Right renal pelvis (tissue), 4 donors: Measurements from ENCODE around the gene FIP1L1. TPM values are rescaled to one million over a fixed set of nuclear protein-coding genes. Genes with fewer than 3 reads are reported as not detected.

Experiments
- DNase-seq, 4 donors: peaks; one replicate each; pipeline ENCODE4 v3.0.0-alpha.2; 2013; ENCODE audit warnings: low read depth in 4 of 4, low spot score in 3 of 4, missing footprints in 1 of 4
- polyA plus RNA-seq, 4 donors: library from polyadenylated mRNA; unstranded; fragments of 120-200 nt; gene quantifications; one replicate each; pipeline ENCODE4 v1.2.1, GENCODE V29; 2013; ENCODE audit not compliant: insufficient read length in 4 of 4

Gene FIP1L1
- polyA plus RNA-seq, 4 donors = 83.2 to 108 (median 106) TPM

DNA sequence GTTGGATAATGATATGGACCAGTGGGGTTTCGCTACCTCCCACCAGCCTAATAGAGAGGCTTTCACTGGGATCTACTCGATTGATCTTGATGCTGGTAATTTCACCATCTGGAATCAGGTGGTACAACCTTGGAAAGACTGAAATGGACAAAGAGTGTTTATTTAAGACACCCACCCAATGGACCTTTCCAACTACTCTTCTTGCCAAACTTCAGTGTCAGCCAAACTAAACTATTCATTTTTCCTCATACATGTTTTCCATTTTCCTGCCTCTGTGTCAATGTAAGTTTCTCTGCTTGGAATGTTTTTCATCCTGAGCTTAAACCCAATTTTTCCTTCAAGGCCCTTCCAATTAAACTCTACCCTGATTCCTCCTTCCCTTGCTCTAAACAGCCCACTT, 121.3 kb downstream of the FIP1L1 start:
- no peak for DNase-seq

DNA sequence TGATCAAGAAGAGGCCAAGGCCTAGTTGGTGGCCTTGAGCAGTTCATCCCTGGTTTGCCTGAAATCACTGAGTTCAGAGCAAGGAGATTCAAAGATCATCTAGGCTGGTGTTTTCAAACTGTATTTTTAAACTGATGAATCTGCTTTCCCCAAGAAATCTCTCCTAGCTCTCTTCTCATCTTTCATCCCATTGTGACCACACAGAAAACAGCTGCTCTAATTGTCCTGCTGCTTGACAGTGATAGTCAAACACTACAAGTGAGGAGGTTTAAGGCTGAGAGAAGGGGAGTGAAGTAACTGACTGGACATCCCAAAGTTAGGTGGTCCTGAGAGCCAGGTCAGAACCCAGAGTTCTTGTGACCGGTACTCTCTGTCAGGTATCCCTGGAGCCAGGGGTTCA, 122.3 kb downstream of the FIP1L1 start:
- no peak for DNase-seq

DNA sequence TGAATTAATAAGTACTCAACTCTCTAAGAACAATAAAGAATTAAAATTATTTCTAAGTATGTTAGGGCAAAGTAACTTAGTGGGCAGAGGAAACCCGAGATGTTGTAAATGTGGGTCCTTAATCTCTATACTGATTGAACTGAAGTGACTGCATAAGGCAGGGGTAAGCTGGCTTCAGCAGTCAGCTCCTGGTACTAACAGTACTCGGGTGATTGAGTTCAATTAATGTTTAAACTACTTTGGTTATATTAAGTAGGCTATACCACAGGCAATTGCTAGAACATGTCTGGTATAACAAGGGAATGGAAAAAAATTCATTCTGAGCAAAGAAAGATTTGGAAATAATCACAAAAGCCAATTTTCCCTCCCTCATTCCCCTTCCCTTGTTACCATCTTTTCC, 123.1 kb downstream of the FIP1L1 start:
- DNase-seq = no peak

DNA sequence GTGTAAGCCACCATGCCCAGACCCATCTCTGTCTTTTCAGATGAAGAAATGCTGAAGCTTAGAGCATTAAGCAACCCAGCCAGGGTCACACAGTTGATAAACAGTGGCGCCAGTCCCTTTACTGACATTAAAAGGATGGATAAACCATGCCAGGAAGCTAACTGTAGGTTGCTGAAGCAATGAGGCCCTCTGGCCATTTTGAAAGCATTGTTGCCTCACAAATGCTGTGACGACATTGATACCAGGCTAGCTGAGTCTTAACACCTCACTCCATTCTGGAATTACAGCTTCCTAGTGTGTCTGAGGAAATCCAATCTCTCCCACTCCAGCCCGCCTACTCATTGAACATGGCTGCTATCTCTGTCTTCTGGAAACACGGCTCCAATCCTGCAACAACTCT, 124.1 kb downstream of the FIP1L1 start:
- DNase-seq = no peak

DNA sequence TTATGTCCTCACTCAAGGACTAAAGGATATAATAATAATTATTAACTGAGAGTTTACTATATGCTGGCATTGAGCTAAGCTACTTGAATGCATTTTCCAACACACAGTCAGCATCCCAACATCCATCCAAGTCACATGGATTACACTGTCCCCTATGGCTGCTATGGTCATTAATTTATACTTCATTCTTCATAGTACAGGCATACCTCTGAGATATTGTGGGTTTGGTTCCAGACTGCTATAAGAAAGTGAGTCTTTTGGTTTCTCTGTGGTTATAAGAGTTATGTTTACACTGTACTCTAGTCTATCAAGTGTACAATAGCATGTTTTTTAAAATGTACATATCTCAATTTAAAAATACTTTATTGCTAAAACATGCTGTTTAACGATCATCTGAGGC, 124.7 kb downstream of the FIP1L1 start:
- no peak for DNase-seq

DNA sequence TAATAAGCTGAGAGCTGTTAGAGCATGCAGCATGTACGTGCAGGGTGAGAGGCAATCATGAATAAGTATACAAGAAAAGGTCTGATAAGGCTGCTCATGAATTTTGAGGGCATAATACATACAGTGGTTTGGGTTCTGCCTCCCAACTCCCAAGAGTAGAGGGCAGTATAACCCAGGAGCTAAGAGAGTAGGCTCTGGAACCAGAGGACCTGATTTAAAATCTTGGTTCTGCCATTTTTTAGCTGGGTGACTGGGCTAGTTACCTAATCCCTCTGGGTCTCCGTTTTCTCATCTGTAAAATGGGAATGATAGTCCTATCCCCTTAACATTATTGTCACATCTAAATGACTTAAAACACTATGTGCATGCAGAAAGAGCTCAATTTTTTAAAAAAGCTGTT, 128.5 kb downstream of the FIP1L1 start:
- no peak for DNase-seq

DNA sequence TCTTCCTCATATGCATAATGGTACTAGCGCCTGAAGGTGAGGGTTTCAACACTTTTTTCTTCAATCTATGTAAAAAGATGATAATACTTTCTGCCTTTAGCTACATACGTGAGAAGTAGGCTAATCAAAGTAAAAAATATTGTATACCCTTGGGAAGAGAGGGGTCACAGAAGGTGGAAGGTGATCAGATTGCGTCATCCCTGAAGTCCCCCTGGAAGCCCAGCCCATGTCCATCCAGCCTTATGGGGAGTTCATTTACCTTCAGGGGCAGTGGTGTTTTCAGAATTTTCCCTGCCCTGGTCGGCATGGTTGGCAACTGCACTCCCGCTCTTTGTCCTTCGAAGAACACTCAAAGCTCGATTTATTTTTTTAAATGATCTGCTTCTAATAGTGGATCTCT, 129.6 kb downstream of the FIP1L1 start:
- DNase-seq = no peak

DNA sequence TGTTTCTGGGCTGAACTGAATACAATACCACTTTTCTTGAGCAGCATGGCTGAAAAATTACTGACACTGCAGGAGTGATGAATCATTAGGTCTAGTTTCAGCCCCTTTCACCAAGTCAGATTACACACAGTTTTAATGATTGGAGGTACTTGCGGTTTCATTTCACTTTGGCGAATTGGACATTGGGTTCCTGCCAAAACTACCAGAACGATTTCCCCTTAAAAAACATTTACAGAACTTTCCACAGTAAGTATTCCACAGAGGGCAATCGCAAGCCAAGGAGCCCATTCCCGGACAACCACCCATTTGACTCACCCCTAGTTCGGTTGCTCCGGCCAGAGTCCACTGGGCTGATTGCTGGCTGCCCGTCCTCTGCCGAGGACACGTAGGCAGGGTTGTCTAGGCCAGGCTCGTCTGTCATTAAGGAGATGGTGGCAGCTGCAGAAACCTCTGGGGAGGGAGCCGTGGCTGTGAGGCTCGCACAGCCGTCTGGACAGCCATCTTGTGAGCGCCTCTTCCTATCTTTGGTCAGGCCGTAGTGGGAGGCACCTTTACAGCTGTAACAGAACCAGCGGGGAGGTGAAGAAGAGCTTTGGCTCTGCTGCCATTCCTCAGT, 130.3 kb downstream of the FIP1L1 start:
- no peak for DNase-seq

DNA sequence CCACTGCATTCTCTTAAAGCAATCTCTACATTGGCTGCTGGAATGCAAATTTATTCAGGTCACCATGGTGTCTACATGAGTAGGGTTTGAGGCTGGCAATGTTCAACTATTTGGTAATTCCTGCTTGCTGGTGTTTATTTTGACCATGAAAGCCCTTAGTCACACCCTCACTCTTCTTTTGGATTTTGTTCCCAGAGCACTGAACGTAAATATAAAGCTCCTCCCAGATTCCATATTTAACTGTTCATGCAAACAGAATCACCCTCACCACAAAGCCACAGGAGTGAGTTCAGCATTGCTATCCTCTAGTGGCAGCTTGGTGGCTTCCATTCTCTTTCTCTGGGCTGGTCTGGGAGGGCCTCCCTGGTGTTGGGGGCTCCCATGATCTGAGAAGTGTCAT, 131.0 kb downstream of the FIP1L1 start:
- no peak for DNase-seq

DNA sequence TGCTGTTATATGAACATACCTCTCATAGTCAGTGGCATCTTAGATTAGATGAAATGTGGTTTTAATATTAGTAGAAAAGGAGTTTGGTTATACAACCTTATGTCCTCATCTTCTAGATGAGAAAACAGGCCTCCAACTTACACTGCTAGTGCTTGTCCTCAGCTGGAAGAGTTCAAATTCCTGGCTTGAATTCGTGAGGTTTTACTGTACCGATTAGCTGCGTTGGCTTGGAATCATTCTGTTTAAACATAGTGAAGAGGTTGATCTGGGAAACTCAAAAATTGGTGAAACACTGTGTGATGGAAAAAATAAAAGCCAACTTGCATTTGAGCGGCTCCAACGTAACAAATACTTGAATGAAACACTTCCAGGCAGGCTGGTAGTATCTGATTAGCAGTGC, 132.9 kb downstream of the FIP1L1 start:
- DNase-seq = no peak

Other genes with a start within 250 kb of the FIP1L1 start
- gene SCFD2, start 11.6 kb upstream of the FIP1L1 start, polyA plus RNA-seq = 10 to 100 TPM; 13.3 to 14.3 (median 13.4) TPM
- gene LNX1, start 213.8 kb downstream of the FIP1L1 start, polyA plus RNA-seq = 10 to 100 TPM; 16.9 to 22.4 (median 18.7) TPM